BJ (cell line): Measurements from ENCODE around the gene PLPP3. TPM values are rescaled to one million over a fixed set of nuclear protein-coding genes. Genes with fewer than 3 reads are reported as not detected.

Experiments used
- CTCF ChIA-PET: fragments of 350-600 bp; formaldehyde crosslinking; extraction: SDS; loops from one replicate; lab custom pipeline; 2021; ENCODE audit warnings: antibody characterized with exemption, inconsistent platforms; lab: Yijun Ruan, JAX
- POLR2A ChIA-PET: fragments of 300-600 bp; sonication (Branson Sonifier 250); formaldehyde crosslinking; extraction: SDS; loops from one replicate; lab custom pipeline; 2021; ENCODE audit warnings: antibody characterized with exemption; lab: Charles Lee
- DNase-seq: peaks from one replicate; pipeline ENCODE4 v3.0.0-alpha.2; 2011; ENCODE audit warnings: low read depth
- H3K27me3 ChIP-seq: 2 replicates; pipeline ENCODE4 v1.6.0; 2011; ENCODE audit warnings: low read length; ENCODE audit not compliant: control insufficient read depth, insufficient read depth
- H3K36me3 ChIP-seq: 2 replicates; pipeline ENCODE4 v1.5.1; 2011; ENCODE audit warnings: low read length; ENCODE audit not compliant: control insufficient read depth, insufficient read depth
- H3K4me3 ChIP-seq: 2 replicates; pipeline ENCODE4 v1.5.1; 2011; ENCODE audit warnings: low read depth, mild to moderate bottlenecking, control low read depth, low read length
- polyA plus RNA-seq: library from polyadenylated mRNA; depleted of rRNA; stranded (reverse); fragments of >200 nt; gene quantifications from 2 replicates; pipeline ENCODE4 v1.2.3, GENCODE V29; 2011
- TF ChIP-seq, protein P1 (sequence below): IDR thresholded peaks from 2 replicates; pipeline ENCODE4 v1.5.1; 2011; ENCODE audit warnings: low read depth, mild to moderate bottlenecking, control low read depth, inconsistent platforms, low read length, moderate library complexity; ENCODE audit not compliant: insufficient read depth

PLPP3 gene
- polyA plus RNA-seq, 1 experiment = 55.4 TPM

DNA sequence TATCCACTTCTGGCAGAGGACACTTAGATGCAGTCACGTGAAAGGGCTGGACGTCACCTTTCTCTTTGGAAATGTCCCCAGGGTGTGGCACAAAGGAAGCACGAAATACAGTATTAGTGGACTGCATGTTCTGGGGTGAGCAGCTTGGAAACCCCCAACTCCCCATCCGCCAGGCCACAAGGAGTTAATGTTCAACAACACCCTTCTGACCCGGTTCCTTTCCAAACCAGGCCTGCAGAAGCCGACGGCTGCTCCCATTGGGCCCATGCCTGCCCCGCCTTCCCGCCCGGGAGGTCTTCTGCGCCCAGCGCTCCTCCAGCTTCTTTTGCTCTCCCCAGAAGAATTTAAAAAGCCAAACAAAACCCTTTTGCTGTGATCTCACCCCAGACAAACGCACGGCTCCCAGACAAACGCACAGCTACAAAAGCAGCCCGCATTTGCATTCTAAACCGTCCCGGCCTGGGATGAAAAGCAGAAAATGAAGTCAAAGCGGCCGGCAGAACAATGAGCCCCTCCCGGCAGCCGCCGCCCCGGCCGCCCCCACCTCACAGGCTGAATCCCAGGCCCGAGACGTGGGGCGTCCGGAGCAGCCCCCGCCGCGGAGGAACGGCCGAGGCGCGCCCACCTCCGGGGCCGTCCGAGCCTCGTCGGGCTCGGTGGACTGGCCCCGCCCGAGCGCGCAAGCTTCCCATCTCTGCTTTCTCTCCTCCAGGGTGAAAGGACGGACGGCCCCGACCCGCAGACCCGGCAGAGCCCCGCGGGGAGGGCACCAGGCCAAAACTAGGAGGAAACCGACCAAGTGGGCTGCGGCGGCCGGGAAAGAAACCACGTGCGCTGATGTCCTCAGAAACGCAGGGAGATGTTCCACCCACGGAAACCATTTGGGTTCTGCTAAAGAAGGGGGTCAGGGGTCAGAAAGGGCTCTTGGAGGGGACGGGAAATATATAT, 101.9 kb downstream of the PLPP3 start:
- no peaks in the 10 kb centered on the region; the same call in 1 of the 2 replicates for H3K36me3 ChIP-seq
- TF ChIP-seq, protein P1, sequence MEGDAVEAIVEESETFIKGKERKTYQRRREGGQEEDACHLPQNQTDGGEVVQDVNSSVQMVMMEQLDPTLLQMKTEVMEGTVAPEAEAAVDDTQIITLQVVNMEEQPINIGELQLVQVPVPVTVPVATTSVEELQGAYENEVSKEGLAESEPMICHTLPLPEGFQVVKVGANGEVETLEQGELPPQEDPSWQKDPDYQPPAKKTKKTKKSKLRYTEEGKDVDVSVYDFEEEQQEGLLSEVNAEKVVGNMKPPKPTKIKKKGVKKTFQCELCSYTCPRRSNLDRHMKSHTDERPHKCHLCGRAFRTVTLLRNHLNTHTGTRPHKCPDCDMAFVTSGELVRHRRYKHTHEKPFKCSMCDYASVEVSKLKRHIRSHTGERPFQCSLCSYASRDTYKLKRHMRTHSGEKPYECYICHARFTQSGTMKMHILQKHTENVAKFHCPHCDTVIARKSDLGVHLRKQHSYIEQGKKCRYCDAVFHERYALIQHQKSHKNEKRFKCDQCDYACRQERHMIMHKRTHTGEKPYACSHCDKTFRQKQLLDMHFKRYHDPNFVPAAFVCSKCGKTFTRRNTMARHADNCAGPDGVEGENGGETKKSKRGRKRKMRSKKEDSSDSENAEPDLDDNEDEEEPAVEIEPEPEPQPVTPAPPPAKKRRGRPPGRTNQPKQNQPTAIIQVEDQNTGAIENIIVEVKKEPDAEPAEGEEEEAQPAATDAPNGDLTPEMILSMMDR = no peak
- H3K27me3 ChIP-seq = no peaks in the 10 kb centered on the region
- no peak for DNase-seq
- POLR2A ChIA-PET = interaction anchor here (0.7 kb wide), 1 partner anchor 1420 kb away, joined by 4 read pairs; no protein-coding TSS in a partner anchor
- CTCF ChIA-PET = interaction anchor here (1.2 to 1.5 kb wide), 2 partner anchors 9 to 30 kb away, joined by 3 read pairs; no protein-coding TSS in a partner anchor
- peak overlapping the region; percentile 49 for H3K4me3 ChIP-seq

DNA sequence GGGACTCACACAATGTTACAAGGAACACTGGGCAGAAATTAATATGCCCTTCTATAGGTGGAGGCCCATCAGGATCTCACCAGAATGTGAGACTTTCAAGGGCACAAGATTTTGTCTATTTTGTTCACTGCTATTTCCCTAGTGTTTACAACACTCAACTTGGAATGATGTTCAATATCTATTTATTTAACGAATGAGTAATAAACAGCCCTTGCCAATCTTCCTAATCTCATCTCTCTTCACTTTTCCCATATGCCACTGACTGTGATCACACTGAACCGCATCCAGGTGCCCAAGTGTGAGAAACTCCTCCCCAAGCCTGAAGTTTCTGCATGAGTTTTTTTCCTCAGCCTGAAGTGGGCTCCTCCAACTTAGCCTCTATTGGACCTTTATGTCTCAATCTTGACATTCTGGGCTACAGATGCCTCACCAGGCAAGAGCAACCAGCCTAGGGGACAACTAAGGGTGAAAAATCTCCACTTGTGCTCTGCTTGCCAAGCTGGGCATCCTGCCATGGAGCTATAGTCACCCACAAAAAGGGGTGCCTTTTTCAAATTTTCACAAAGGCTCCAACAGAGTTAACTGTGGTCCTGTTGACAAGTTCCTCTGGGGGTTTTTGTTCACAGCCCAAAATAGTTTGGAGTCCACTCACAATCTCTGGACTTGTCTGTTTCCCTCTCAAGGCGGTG, 105.6 kb downstream of the PLPP3 start:
- TF ChIP-seq, protein P1 = no peak
- no peaks in the 10 kb centered on the region; the same call in 1 of the 2 replicates for H3K36me3 ChIP-seq
- H3K27me3 ChIP-seq = no peaks in the 10 kb centered on the region
- no peak for DNase-seq
- no peak overlapping the region for H3K4me3 ChIP-seq
- ChIA-PET POLR2A (interaction anchor here (0.6 kb wide), 1 partner anchor 10 kb away, joined by 3 read pairs; no protein-coding TSS in a partner anchor), CTCF (no interaction called here)

- Histone ChIP-seq H3K27me3 (no peaks in the 10 kb centered on the region), H3K4me3 (no peak overlapping the region), H3K36me3 (no peaks in the 10 kb centered on the region)
- CTCF ChIA-PET = interaction anchor here (1.3 kb wide), 1 partner anchor 994 kb away, joined by 3 read pairs; no protein-coding TSS in a partner anchor
- POLR2A ChIA-PET = no interaction called here
- no peak for DNase-seq
- TF ChIP-seq, protein P1 = no peak
These were observed 106.5 kb downstream of the PLPP3 start for GRCh38 chr1:56472860-56473259.

DNA sequence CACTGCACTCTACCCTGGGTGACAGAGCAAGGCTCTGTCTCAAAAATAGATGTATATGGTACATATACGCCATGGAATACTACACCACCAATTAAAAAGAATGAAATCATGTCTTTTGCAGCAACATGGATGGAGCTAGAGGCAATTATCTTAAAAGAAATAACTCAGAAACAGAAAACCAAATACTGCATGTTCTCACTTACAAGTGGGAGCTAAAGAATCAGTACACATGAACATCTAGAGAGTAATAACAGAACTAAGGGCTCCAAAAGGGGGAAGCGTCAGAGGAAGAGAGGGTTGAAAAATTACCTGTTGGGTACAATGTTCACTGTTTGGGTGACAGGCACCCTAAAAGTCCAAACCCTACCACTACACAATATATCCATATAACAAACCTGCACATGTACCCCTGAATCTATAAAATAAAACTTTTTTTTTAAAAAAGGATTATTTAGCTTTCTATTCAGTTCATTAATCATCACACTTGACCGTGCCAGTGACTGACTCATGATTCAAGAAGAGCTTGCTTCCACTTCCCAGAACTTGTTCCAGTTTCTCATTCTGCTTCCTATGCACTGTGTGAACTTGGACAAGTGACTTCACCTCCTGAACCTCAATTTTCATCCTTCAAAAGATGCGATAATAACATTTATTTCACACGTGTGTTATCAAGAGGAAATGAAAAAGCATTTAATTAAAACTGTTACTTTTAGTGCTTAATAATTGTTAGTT, 109.6 kb downstream of the PLPP3 start:
- H3K4me3 ChIP-seq = no peak overlapping the region
- POLR2A ChIA-PET = interaction anchor here (0.6 kb wide), 1 partner anchor 534 kb away, joined by 4 read pairs; no protein-coding TSS in a partner anchor
- no peaks in the 10 kb centered on the region for H3K27me3 ChIP-seq
- TF ChIP-seq, protein P1 = no peak
- H3K36me3 ChIP-seq = no peaks in the 10 kb centered on the region; the same call in 1 of the 2 replicates
- no peak for DNase-seq
- CTCF ChIA-PET = interaction anchor here (0.8 to 1.1 kb wide), 2 partner anchors 11 to 22 kb away, joined by 3 read pairs; no protein-coding TSS in a partner anchor
